HG03442 (cell line): ENCODE measurements around the gene AFAP1.

Source experiments
- ATAC-seq: cut with Tn5 transposase; IDR thresholded peaks from one replicate; pipeline ENCODE4 v1.9.1; 2021; ENCODE audit warnings: mild to moderate bottlenecking, moderate library complexity; ENCODE audit not compliant: unreplicated experiment

AFAP1 gene

DNA sequence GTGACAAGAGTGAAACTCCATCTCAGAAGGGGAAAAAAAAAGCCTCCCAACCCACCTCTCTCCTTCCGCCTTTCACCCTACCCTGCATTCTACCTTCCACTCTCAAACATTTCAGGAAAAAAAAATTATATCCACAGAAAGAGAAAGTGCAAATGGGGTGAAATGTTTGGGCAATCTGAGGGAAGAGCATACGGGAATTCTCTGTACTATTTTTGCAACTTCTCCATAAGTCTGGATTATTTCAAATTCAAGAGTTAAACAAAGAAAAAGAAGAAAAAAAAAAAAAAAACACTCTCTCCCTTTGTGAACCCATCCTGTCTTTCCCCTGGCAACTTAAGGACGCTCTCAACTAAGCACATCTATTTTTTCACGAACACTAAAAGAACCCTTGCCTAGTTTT, 41.3 kb downstream of the AFAP1 start:
- ATAC-seq, result no peak

- ATAC-seq, result no peak
Measured at GRCh38 chr4:7897811-7898210, 41.9 kb downstream of the AFAP1 start.

DNA sequence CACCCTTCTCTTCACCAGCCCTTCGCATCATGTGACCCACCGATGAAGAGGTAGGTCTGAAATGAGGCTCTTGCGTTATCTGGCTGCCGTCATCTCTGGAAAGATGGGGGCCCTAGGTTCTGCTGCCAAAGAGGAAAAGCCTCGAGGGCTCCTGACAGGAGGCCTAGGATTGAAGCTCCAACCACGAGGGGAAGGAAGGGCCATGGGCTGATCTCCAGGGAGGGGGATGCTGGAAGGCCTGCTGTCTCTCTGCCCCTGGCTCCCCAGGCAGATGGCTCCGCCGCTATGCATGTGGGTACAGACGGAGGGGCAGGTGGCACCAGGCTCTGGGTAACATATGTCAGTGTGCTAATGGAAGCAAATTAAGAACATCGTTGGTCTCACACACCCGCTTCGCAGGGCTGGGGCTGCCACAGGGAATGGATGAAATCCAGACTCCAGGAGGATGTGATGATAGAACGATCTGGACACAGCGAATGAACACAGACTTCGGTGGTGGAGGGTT, 44.9 kb downstream of the AFAP1 start:
- no peak for ATAC-seq

DNA sequence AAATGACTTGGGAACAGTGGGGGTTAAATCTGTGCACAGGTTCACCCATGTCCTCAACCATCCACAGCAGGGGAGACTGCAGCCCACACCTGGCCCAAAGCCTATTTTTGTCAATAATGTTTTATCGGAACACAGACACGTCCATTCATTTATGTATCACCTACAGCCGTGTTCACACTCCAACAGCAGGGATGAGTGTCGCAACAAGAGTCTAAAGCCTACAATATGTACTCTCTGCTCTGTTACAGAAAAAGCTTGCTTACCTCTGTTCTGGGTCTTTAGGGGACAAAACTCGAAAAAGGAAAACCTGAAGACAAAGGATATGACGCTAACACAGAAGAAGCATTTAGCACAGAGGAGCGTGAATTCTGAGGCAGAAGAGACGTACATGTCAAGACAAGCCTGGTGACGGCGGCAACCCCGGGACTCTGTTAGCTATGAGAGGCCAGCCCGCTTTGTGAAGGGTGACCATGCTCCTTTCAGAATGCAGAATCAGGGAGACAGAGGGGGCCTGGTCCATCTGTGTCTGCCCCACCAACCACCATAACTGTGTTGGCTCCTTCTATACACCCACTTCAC, 45.5 kb downstream of the AFAP1 start:
- ATAC-seq, result no peak

DNA sequence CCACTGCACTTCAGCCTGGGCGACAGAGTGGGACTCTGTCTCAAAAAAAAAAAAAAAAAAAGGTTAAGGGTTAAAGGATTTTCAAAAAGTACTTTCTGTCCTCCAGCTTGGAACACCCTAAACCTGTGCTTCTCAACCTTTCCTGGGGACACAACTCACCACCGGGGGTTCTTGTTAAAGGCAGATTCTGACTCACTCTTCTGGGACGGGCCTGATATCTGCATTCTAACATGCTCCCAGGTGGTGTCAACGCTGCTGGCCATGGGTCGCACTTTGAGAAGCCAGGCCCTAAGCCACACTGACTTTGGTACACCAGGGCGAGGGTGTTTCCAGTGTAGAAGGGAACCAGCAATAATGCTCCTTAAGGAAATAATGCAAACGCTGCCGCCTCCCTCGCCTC, 46.1 kb downstream of the AFAP1 start:
- ATAC-seq, result no peak

DNA sequence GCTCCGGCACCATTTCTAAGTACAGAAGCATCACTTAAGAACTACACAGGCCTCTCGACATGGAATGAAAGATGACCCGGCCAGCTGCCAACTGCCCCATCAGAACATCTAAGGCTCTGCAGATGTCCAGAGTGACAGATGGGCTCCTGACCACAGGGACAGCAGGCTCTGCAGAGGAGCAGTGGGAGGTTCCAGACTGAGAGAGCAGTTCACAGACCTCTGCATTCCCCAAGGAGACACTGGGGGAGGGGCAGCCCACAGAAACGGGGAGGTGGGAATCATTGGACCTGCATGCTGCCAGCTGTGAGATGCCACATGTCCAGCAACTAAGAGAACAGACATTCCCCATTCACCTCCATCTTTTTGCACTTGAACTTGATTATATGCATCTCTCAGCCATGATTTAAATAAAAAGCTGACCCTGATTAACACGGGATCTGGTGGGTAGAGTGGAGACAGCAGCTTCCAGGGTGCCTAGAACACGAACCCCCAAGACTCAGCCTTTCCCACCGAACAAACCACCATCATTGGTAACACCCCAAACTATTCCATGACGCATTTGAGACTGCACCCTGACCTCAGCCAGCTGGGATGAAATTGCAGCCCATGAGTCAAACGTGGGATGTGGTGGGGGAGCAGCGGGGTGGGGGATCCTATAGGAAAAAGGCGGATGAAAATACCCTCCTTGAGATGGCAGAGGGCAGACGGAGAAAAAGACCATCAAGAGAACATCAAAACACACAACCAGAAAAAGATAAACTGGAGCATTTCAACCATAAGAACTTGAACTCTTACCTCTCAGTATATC, 47.2 kb downstream of the AFAP1 start:
- no peak for ATAC-seq

DNA sequence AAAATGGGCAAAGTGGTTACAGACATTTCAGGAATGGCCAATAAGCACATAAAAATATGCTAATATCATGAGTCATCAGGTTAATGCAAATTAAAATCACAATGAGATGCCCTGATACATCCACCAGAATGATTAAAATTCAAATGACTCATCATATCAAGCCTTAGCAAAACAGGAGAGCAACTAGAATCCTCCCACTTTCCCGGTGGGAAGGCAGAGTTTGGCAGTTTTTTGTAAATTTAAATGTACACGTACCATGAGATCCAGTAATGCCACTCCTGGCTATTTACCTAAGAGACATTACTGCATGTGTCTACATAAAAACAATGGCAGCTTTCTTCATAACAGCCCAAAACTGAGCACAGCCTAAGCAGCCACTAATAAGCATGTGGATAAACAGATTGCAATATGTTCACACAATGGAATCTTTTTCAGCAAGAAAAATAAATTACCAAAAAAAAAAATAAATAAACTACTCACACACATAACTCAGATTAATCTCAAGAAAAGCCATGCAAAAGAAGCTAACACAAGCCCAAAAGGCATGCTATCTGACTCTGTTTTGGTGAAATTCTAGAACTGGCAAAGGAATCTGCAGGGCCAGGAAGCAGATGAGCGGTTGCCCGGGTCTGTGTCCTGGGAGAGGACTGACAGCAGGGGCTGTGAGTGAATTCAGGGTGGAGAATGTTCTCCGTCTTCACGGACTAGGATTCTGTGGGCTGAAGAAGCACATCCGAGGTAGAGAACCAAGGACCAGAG, 48.8 kb downstream of the AFAP1 start:
- no peak for ATAC-seq

DNA sequence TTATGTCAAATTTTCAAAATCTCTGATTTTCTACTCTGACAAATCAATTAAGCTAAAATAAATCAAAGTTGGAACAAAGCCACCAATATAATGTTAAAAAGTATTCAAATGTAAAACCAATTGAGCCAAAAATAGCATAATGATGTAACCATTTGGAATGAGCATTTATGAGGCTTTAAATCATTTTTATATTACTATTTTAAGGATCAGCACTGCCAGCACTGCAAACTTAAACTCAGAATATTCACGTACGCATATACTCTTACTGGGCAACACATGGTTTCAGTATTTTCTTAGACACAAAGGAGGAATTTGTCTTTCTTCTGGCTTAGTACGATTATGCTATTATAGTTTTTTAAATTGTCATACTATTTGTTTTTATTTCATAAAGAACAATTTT, 52.2 kb downstream of the AFAP1 start:
- ATAC-seq, result no peak

- ATAC-seq, result no peak
Measured at GRCh38 chr4:7886007-7886973, 53.4 kb downstream of the AFAP1 start.

- ATAC-seq, result no peak
Measured at GRCh38 chr4:7885216-7886006, 54.2 kb downstream of the AFAP1 start.

- ATAC-seq, result no peak
Measured at GRCh38 chr4:7880683-7881082, 59.0 kb downstream of the AFAP1 start.

- no peak for ATAC-seq
Measured at GRCh38 chr4:7879127-7879526, 60.5 kb downstream of the AFAP1 start.

DNA sequence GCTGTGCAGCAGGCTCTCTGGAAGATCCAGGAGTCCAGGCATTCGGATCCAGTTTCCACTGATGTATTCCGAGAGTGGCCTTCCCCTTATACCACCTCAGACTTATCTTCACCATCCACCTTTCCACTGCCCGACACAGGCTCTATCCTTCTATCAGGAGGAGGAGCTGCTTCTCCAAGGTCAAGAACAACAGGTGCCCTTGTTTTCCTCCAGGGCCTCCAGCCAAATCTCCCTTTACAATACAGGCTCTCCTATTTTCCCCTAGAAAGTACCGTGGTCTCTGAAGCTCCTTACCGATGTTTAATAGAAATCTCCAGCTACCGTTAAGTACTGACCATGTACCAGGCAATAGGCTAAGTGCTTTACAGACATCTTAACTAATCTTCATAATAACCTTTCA, 61.3 kb downstream of the AFAP1 start:
- ATAC-seq, result no peak

GRCh38 chr4:7877176-7877575, 62.5 kb downstream of the AFAP1 start:
- ATAC-seq, result no peak

DNA sequence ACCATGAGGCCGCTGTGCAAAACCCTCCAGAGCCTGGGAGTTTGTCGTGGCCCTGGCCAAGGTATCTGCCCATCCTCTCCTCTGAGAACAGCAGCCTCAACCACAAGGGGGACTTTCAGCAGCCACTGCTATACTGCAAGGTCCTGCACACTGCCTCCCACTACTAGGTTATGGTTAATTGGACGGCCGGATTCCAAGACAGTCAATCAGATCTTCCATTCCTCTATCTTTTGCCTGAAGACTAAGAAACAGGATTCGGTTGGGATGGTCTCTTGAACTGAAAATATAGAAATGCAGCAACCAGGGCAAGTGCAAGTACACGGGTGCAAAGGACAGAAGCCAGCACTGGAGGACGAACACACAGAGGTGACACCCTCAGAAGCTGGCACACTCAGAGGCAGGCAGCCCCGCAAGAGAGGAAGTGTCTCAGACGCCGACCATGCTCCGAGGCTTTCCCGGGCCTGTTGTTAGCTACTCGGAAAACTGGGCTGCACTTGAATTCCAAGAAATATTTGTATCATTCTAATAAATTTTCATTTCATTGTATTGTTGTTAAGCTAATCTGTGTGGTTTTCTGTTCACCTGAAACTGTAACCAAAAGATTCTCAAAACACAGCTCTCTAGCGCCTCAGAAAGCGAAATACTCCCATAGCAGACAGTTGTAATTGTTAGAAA, 63.3 kb downstream of the AFAP1 start:
- ATAC-seq, result no peak

- no peak for ATAC-seq
Measured at GRCh38 chr4:7874838-7875237, 64.8 kb downstream of the AFAP1 start.

- ATAC-seq, result no peak
Measured at GRCh38 chr4:7873881-7874280, 65.8 kb downstream of the AFAP1 start.

DNA sequence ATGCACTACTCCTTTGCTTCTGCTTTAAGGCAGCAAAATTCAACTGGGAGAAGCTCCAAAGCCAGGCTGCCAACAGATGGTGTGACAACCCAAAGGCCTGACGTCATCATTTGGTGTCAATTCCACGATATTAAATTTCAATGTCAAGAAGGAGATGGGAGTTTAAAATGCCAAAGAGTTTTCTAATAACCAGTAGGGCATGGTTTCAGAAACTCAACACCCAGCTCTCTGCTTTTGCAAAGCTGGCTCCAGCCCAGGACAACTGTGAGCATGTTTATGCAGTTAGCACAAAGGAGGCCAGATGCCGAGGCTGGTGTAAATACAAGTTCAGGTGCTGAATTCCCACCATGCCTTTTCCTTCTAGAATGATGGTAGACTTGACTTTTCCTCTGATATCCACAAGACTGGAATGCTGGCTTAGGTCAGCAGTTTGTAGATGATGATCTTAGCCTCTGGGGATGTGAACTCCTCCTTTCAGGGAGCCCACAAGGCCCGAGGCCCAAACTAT, 67.3 kb downstream of the AFAP1 start:
- ATAC-seq, result no peak

GRCh38 chr4:7871356-7871755, 68.3 kb downstream of the AFAP1 start:
- no peak for ATAC-seq
